Astrocyte (in vitro differentiated cells and primary cell): ENCODE data around the gene SCUBE3.

ENCODE experiments used
- CTCF ChIP-seq: IDR thresholded peaks from 2 replicates; pipeline ENCODE4 v1.5.1; 2011; ENCODE audit warnings: low read depth, mild to moderate bottlenecking, inconsistent platforms, low read length, moderate library complexity; ENCODE audit not compliant: insufficient read depth
- EZH2 ChIP-seq: IDR thresholded peaks from 2 replicates; pipeline ENCODE4 v1.6.1; 2012; ENCODE audit warnings: mild to moderate bottlenecking, low read length, inconsistent platforms; ENCODE audit not compliant: insufficient read depth

GRCh38 chr6:35280903-35281302 is 67.1 kb downstream of the SCUBE3 start:
- TF ChIP-seq CTCF (no peak), EZH2 (no peak)
